Mesenchymal stem cell (in vitro differentiated cells and primary cell): Measurements from ENCODE around the gene AFP.

Source experiments
- DNase-seq: peaks from one replicate; pipeline ENCODE4 v3.0.0-alpha.2; 2013
- H2AFZ ChIP-seq: one replicate; pipeline ENCODE4 v1.6.1; 2013; ENCODE audit warnings: low read depth, mild to moderate bottlenecking, control low read depth, inconsistent platforms, low read length, moderate library complexity
- H2AK5ac ChIP-seq: 2 replicates; pipeline ENCODE4 v1.6.1; 2013; ENCODE audit warnings: low read length, moderate library complexity, mild to moderate bottlenecking, inconsistent platforms; ENCODE audit not compliant: severe bottlenecking
- H2BK120ac ChIP-seq: one replicate; pipeline ENCODE4 v1.6.1; 2013; ENCODE audit warnings: low read depth, mild to moderate bottlenecking, inconsistent platforms, low read length, moderate library complexity
- H2BK12ac ChIP-seq, 2 experiments: one replicate each; pipeline ENCODE4 v1.6.1; 2013; ENCODE audit warnings: inconsistent platforms in 2 of 2, low read length in 2 of 2, mild to moderate bottlenecking in 2 of 2, moderate library complexity in 2 of 2, control low read depth in 1 of 2
- H2BK15ac ChIP-seq: one replicate; pipeline ENCODE4 v1.6.1; 2013; ENCODE audit warnings: mild to moderate bottlenecking, low read depth, inconsistent platforms; ENCODE audit not compliant: poor library complexity, severe bottlenecking
- H2BK5ac ChIP-seq: 2 replicates; pipeline ENCODE4 v1.6.1; 2013; ENCODE audit warnings: low read depth, mild to moderate bottlenecking, low read length, control low read depth, inconsistent platforms; ENCODE audit not compliant: poor library complexity, severe bottlenecking
- H3K14ac ChIP-seq, 2 experiments: one replicate each; pipeline ENCODE4 v1.6.1; 2013; ENCODE audit warnings: inconsistent platforms in 2 of 2, low read length in 2 of 2, control low read depth in 1 of 2, mild to moderate bottlenecking in 1 of 2, moderate library complexity in 1 of 2
- H3K18ac ChIP-seq, 2 experiments: one replicate each; pipeline ENCODE4 v1.6.1; 2013; ENCODE audit warnings: inconsistent platforms in 2 of 2, low read length in 2 of 2, control low read depth in 1 of 2, low read depth in 1 of 2, mild to moderate bottlenecking in 1 of 2
- H3K23ac ChIP-seq, 2 experiments: one replicate each; pipeline ENCODE4 v1.6.1; 2013; ENCODE audit warnings: inconsistent platforms in 2 of 2, low read length in 2 of 2, mild to moderate bottlenecking in 2 of 2, moderate library complexity in 2 of 2, control low read depth in 1 of 2
- H3K27ac ChIP-seq: 2 replicates; pipeline ENCODE4 v1.5.1; 2013; ENCODE audit warnings: mild to moderate bottlenecking, moderate library complexity, low read length, control low read depth, inconsistent platforms; ENCODE audit not compliant: poor library complexity, severe bottlenecking
- H3K27me3 ChIP-seq, 2 experiments: 2 replicates each; pipeline versions ENCODE4 v1.6.1 to v1.7.0; 2013; ENCODE audit warnings: low read length in 2 of 2, mild to moderate bottlenecking in 2 of 2, moderate library complexity in 2 of 2, control low read depth in 1 of 2, inconsistent platforms in 1 of 2; ENCODE audit not compliant: control insufficient read depth in 1 of 2, insufficient read depth in 1 of 2
- H3K36me3 ChIP-seq, 2 experiments: 2 replicates each; pipeline versions ENCODE4 v1.6.1 to v1.7.0; 2013; ENCODE audit warnings: low read length in 2 of 2, control low read depth in 1 of 2, inconsistent platforms in 1 of 2, low read depth in 1 of 2, mild to moderate bottlenecking in 1 of 2; ENCODE audit not compliant: insufficient read depth in 2 of 2, control insufficient read depth in 1 of 2
- H3K4ac ChIP-seq, 2 experiments: one replicate each; pipeline ENCODE4 v1.6.1; 2013; ENCODE audit warnings: inconsistent platforms in 2 of 2, low read length in 2 of 2, mild to moderate bottlenecking in 2 of 2, moderate library complexity in 2 of 2, control low read depth in 1 of 2, low read depth in 1 of 2
- H3K4me1 ChIP-seq: 2 replicates; pipeline ENCODE4 v1.6.1; 2013; ENCODE audit warnings: low read depth, low read length, control low read depth; ENCODE audit not compliant: control insufficient read depth, insufficient read depth
- H3K4me2 ChIP-seq: 2 replicates; pipeline ENCODE4 v1.6.1; 2013; ENCODE audit warnings: low read length, mild to moderate bottlenecking, inconsistent platforms; ENCODE audit not compliant: poor library complexity, severe bottlenecking
- H3K4me3 ChIP-seq, 2 experiments: 2 replicates each; pipeline versions ENCODE4 v1.5.1 to v1.7.0; 2013; ENCODE audit warnings: low read length in 2 of 2, mild to moderate bottlenecking in 2 of 2, control low read depth in 1 of 2, low read depth in 1 of 2; ENCODE audit not compliant: insufficient read depth in 1 of 2
- H3K79me1 ChIP-seq: replicated peaks from 2 replicates; pipeline ENCODE4 v1.6.1; 2013; ENCODE audit warnings: mild to moderate bottlenecking, control low read depth, low read length, inconsistent platforms; ENCODE audit not compliant: poor library complexity, severe bottlenecking
- H3K9ac ChIP-seq: 2 replicates; pipeline ENCODE4 v1.7.0; 2013; ENCODE audit warnings: mild to moderate bottlenecking, low read length, moderate library complexity
- H3K9me3 ChIP-seq: 2 replicates; pipeline ENCODE4 v1.7.0; 2013; ENCODE audit warnings: mild to moderate bottlenecking, low read length; ENCODE audit not compliant: control insufficient read depth
- H4K8ac ChIP-seq: one replicate; pipeline ENCODE4 v1.6.1; 2013; ENCODE audit warnings: inconsistent platforms, mild to moderate bottlenecking, low read length, moderate library complexity
- H4K91ac ChIP-seq: one replicate; pipeline ENCODE4 v1.6.1; 2013; ENCODE audit warnings: mild to moderate bottlenecking, low read length, inconsistent platforms
- WGBS: methylation state at CpG from one replicate; pipeline ENCODE4 v1.1.7; 2013; ENCODE audit warnings: mixed read lengths; 5-methylcytosine and 5-hydroxymethylcytosine counted together

The AFP gene

GRCh38 chr4:73401412-73401811, 34.6 kb upstream of the AFP start:
- no peaks in the 10 kb centered on the region for H3K27me3 ChIP-seq
- no peak for DNase-seq
- no peak overlapping the region for H3K4me2 ChIP-seq
- H2BK12ac ChIP-seq = no peak overlapping the region
- no peak overlapping the region for H3K23ac ChIP-seq
- no peak overlapping the region for H3K4ac ChIP-seq
- no peak overlapping the region for H3K4me3 ChIP-seq
- no peak overlapping the region for H3K9ac ChIP-seq
- H3K18ac ChIP-seq = no peak overlapping the region
- no peak overlapping the region for H2BK120ac ChIP-seq
- no peaks in the 10 kb centered on the region for H3K36me3 ChIP-seq
- H2BK5ac ChIP-seq = no peak overlapping the region
- H2AK5ac ChIP-seq = no peak overlapping the region
- H4K91ac ChIP-seq = no peak overlapping the region
- no peaks in the 10 kb centered on the region for H3K79me1 ChIP-seq
- H2BK15ac ChIP-seq = no peak overlapping the region
- H3K9me3 ChIP-seq = no peaks in the 10 kb centered on the region
- no peaks in the 10 kb centered on the region for H3K4me1 ChIP-seq
- H3K27ac ChIP-seq = no peak overlapping the region
- no peak overlapping the region for H4K8ac ChIP-seq
- H2AFZ ChIP-seq = no peak overlapping the region
- no peak overlapping the region for H3K14ac ChIP-seq
- 60% methylated on average over 1 of the region's 2 CpGs for WGBS

- no peak within 1 kb of the TSS for H3K9ac ChIP-seq
- no peak within 1 kb of the TSS for H4K91ac ChIP-seq
- no peak within 1 kb of the TSS for H3K27ac ChIP-seq
- H3K9me3 ChIP-seq = no peaks in the 10 kb centered on the region
- no peak within 1 kb of the TSS for H3K23ac ChIP-seq
- no peak within 1 kb of the TSS for H3K4me2 ChIP-seq
- H3K4me3 ChIP-seq = no peak within 1 kb of the TSS
- no peaks in the 10 kb centered on the region for H3K36me3 ChIP-seq
- no peak within 1 kb of the TSS for H2BK15ac ChIP-seq
- no peak within 1 kb of the TSS for H3K18ac ChIP-seq
- no peak within 1 kb of the TSS for H3K14ac ChIP-seq
- no peaks in the 10 kb centered on the region for H3K79me1 ChIP-seq
- no peak for DNase-seq
- WGBS = 89% methylated on average over 2 of the region's 7 CpGs
- no peak within 1 kb of the TSS for H2BK120ac ChIP-seq
- H2AK5ac ChIP-seq = no peak within 1 kb of the TSS
- no peaks in the 10 kb centered on the region for H3K4me1 ChIP-seq
- no peak within 1 kb of the TSS for H4K8ac ChIP-seq
- H2BK5ac ChIP-seq = no peak within 1 kb of the TSS
- H2AFZ ChIP-seq = no peak within 1 kb of the TSS
- H3K4ac ChIP-seq = no peak within 1 kb of the TSS
- H2BK12ac ChIP-seq = no peak within 1 kb of the TSS
- no peaks in the 10 kb centered on the region for H3K27me3 ChIP-seq
Measured at GRCh38 chr4:73404042-73404441, 32.0 kb upstream of the AFP start, which contains the start of gene ALB. ALB (plus strand) TSS chr4:73404287; CDS start chr4:73404328, 41 bp downstream.

- Histone ChIP-seq H2AFZ (no peak overlapping the region), H2BK120ac (no peak overlapping the region), H4K91ac (no peak overlapping the region), H3K36me3 (no peaks in the 10 kb centered on the region), H2BK5ac (no peak overlapping the region), H3K9me3 (no peaks in the 10 kb centered on the region), H4K8ac (no peak overlapping the region), H3K14ac (no peak overlapping the region), H3K79me1 (no peaks in the 10 kb centered on the region), H3K18ac (no peak overlapping the region), H3K27ac (no peak overlapping the region), H2BK15ac (no peak overlapping the region), H3K4me2 (no peak overlapping the region), H3K4me3 (no peak overlapping the region), H3K27me3 (no peaks in the 10 kb centered on the region), H2AK5ac (no peak overlapping the region), H3K9ac (no peak overlapping the region), H3K4me1 (no peaks in the 10 kb centered on the region), H3K23ac (no peak overlapping the region), H2BK12ac (no peak overlapping the region), H3K4ac (no peak overlapping the region)
- no CpG with 5 or more reads among the region's 1 CpG for WGBS
- DNase-seq = no peak
Measured at GRCh38 chr4:73404457-73404856, 31.6 kb upstream of the AFP start.

GRCh38 chr4:73405138-73405537, 30.9 kb upstream of the AFP start:
- no peak for DNase-seq
- Histone ChIP-seq H3K27ac (no peak overlapping the region), H2BK15ac (no peak overlapping the region), H2AK5ac (no peak overlapping the region), H3K14ac (no peak overlapping the region), H3K4ac (no peak overlapping the region), H2BK120ac (no peak overlapping the region), H3K4me2 (no peak overlapping the region), H3K18ac (no peak overlapping the region), H3K4me1 (no peaks in the 10 kb centered on the region), H3K9me3 (no peaks in the 10 kb centered on the region), H2BK5ac (no peak overlapping the region), H3K27me3 (no peaks in the 10 kb centered on the region), H2BK12ac (no peak overlapping the region), H3K9ac (no peak overlapping the region), H4K8ac (no peak overlapping the region), H2AFZ (no peak overlapping the region), H3K4me3 (no peak overlapping the region), H3K36me3 (no peaks in the 10 kb centered on the region), H3K23ac (no peak overlapping the region), H3K79me1 (no peaks in the 10 kb centered on the region), H4K91ac (no peak overlapping the region)
- 100% methylated on average over 2 of the region's 2 CpGs for WGBS
